HepG2 (cell line): ENCODE data around the gene HOXA5. TPM values are rescaled to one million over a fixed set of nuclear protein-coding genes. Genes with fewer than 3 reads are reported as not detected.
A peak's percentile ranks its signal among the peaks of the same experiment; 100 is the strongest.

Experiments used
- ATAC-seq: fragments of 200-7000 bp; cut with Tn5 transposase; 3 replicates; pipeline ENCODE4 v1.9.1; 2020; ENCODE audit warnings: mild to moderate bottlenecking, moderate library complexity
- BruUV-seq: library from RNA; stranded (reverse); fragments of 400-500 nt; replicated peaks from 2 replicates; lab custom pipeline; 2021; lab: Mats Ljungman, UMichigan
- CTCF ChIA-PET: fragments of 300-600 bp; formaldehyde crosslinking; extraction: SDS; loops from one replicate; lab custom pipeline; 2021; ENCODE audit warnings: low total read pairs, inconsistent platforms, low intra/inter-chr PET ratio; lab: Yijun Ruan, JAX
- POLR2A ChIA-PET: fragments of 350-600 bp; sonication (Branson Sonifier 250); formaldehyde crosslinking; loops from one replicate; lab custom pipeline; 2020; ENCODE audit warnings: antibody characterized with exemption, inconsistent platforms; lab: Yijun Ruan, JAX
- DNase-seq: peaks from one replicate; pipeline ENCODE4 v3.0.0-alpha.2; 2015; ENCODE audit warnings: low spot score
- FAIRE-seq: peaks from 3 replicates; lab custom pipeline; 2011; peaks lifted over from hg19 to GRCh38; lab: Jason Lieb, UNC
- H2AFZ ChIP-seq: one replicate; pipeline ENCODE4 v1.6.1; 2011; ENCODE audit warnings: low read length, inconsistent platforms
- H3K27ac ChIP-seq: fragments of 300-600 bp; 3 replicates; pipeline ENCODE4 v1.8.0; 2011; ENCODE audit warnings: mixed run types, mild to moderate bottlenecking, mixed read lengths, low read length, inconsistent platforms; ENCODE audit not compliant: insufficient read depth; ENCODE audit errors: extremely low read length
- H3K27me3 ChIP-seq, 2 experiments: fragments of 200-600 bp in 1 of 2; 2 replicates in 1 of 2; 3 replicates in 1 of 2; pipeline versions ENCODE4 v1.6.0 to v1.8.0; 2011; ENCODE audit warnings: low read length in 2 of 2, mild to moderate bottlenecking in 2 of 2, moderate library complexity in 2 of 2, inconsistent platforms in 1 of 2; ENCODE audit not compliant: insufficient read depth in 2 of 2, control insufficient read depth in 1 of 2
- H3K36me3 ChIP-seq, 2 experiments: fragments of 200-600 bp in 1 of 2; replicated peaks in 1 of 2; 2 replicates in 1 of 2; 3 replicates in 1 of 2; pipeline versions ENCODE4 v1.5.1 to v1.8.0; 2011; ENCODE audit warnings: low read length in 2 of 2, inconsistent platforms in 1 of 2; ENCODE audit not compliant: insufficient read depth in 2 of 2, control insufficient read depth in 1 of 2
- H3K4me1 ChIP-seq: 2 replicates; pipeline ENCODE4 v1.5.1; 2012; ENCODE audit warnings: low read length, inconsistent platforms; ENCODE audit not compliant: insufficient read depth
- H3K4me2 ChIP-seq: 2 replicates; pipeline ENCODE4 v1.6.0; 2011; ENCODE audit warnings: low read depth, low read length, inconsistent platforms
- H3K4me3 ChIP-seq, 3 experiments: fragments of 200-600 bp in 1 of 3; sonication (generic), shearing (Covaris generic) in 1 of 3; replicated peaks in 1 of 3; 2 replicates each; pipeline ENCODE4 v1.5.1; 2011 to 2016; ENCODE audit warnings: low read length in 3 of 3, inconsistent platforms in 2 of 3, low read depth in 2 of 3, mild to moderate bottlenecking in 2 of 3, control low read depth in 1 of 3, mixed read lengths in 1 of 3; ENCODE audit not compliant: insufficient read depth in 1 of 3
- H3K79me2 ChIP-seq: one replicate; pipeline ENCODE4 v1.6.1; 2011; ENCODE audit warnings: low read length, inconsistent platforms; ENCODE audit not compliant: insufficient read depth
- H3K9ac ChIP-seq: 2 replicates; pipeline ENCODE4 v1.6.0; 2011; ENCODE audit warnings: mild to moderate bottlenecking, low read depth, low read length, inconsistent platforms; ENCODE audit not compliant: insufficient read depth
- H3K9me3 ChIP-seq: 2 replicates; pipeline ENCODE4 v1.5.1; 2012; ENCODE audit warnings: mild to moderate bottlenecking, low read length
- H4K20me1 ChIP-seq: 2 replicates; pipeline ENCODE4 v1.6.0; 2011; ENCODE audit warnings: inconsistent platforms, mild to moderate bottlenecking, low read length, moderate library complexity; ENCODE audit not compliant: insufficient read depth
- CC2D1A ChIP-seq: sonication (generic); formaldehyde crosslinking; IDR thresholded peaks from 2 replicates; pipeline ENCODE4 v1.8.1; 2023; ENCODE audit warnings: mild to moderate bottlenecking, missing genetic modification reagents
- HNF4G ChIP-seq, 2 experiments: sonication (generic) in 1 of 2; formaldehyde crosslinking in 1 of 2; IDR thresholded peaks; 2 replicates each; pipeline versions ENCODE4 v1.4.0 to v1.6.1; 2011 to 2020; ENCODE audit warnings: borderline replicate concordance in 2 of 2, low read depth in 2 of 2, mild to moderate bottlenecking in 2 of 2, low read length in 1 of 2, missing genetic modification reagents in 1 of 2, moderate library complexity in 1 of 2
- HNRNPH1 ChIP-seq: fragments of 200-400 bp; formaldehyde crosslinking; optimal IDR thresholded peaks from 2 replicates; pipeline ENCODE3; 2017; ENCODE audit warnings: mild to moderate bottlenecking, low read depth, low read length
- HOXA3 ChIP-seq: sonication (generic); formaldehyde crosslinking; IDR thresholded peaks from 2 replicates; pipeline ENCODE4 v1.5.0; 2020; ENCODE audit warnings: missing genetic modification reagents
- KMT2A ChIP-seq: sonication (generic); formaldehyde crosslinking; IDR thresholded peaks from 2 replicates; pipeline ENCODE4 v1.4.0; 2020; ENCODE audit warnings: missing genetic modification reagents
- SSRP1 ChIP-seq: IDR thresholded peaks from 2 replicates; pipeline ENCODE4 v1.6.1; 2016; ENCODE audit warnings: control low read depth
- ZFX ChIP-seq: sonication (generic); formaldehyde crosslinking; IDR thresholded peaks from 2 replicates; pipeline ENCODE4 v1.4.0; 2020; ENCODE audit warnings: mild to moderate bottlenecking, low read depth, missing genetic modification reagents, moderate library complexity
- ZNF260 ChIP-seq: sonication (generic); formaldehyde crosslinking; IDR thresholded peaks from 2 replicates; pipeline ENCODE4 v1.4.0; 2020; ENCODE audit warnings: missing genetic modification reagents, low read depth, mild to moderate bottlenecking, borderline replicate concordance
- ZNF724P ChIP-seq: sonication (generic); formaldehyde crosslinking; IDR thresholded peaks from 2 replicates; pipeline ENCODE4 v1.8.0; 2022; ENCODE audit warnings: missing genetic modification reagents, borderline replicate concordance
- ZNF761 ChIP-seq: sonication (generic); formaldehyde crosslinking; conservative IDR thresholded peaks from 2 replicates; pipeline ENCODE4 v1.4.0; 2020; ENCODE audit warnings: mild to moderate bottlenecking, missing genetic modification reagents
- ZNF788 ChIP-seq: sonication (generic); formaldehyde crosslinking; IDR thresholded peaks from 2 replicates; pipeline ENCODE4 v1.5.0; 2020; ENCODE audit warnings: mild to moderate bottlenecking, missing genetic modification reagents, borderline replicate concordance
- WGBS: methylation state at CpG from one replicate; pipeline ENCODE4 v1.1.6; 2017; ENCODE audit warnings: low lambda C conversion rate; 5-methylcytosine and 5-hydroxymethylcytosine counted together
- in situ Hi-C: cut with HindIII; loops from 2 replicates; pipeline ENCODE4 v1.10.0; 2017; ENCODE audit warnings: low pct_unique_long_range_greater_than_20kb; ENCODE audit not compliant: extremely low pct_ligation_motif_present
- intact Hi-C: fragments of 100-400 bp; cut with micrococcal nuclease; formaldehyde crosslinking; loops from one replicate; pipeline ENCODE4 v1.10.0; 2022; ENCODE audit not compliant: unreplicated experiment
- polyA plus RNA-seq, 8 experiments: library from polyadenylated mRNA; depleted of rRNA in 3 of 8; stranded (reverse) in 7 of 8; unstranded in 1 of 8; fragments of >200 nt; fragmentation: Illumina TruSeq in 4 of 8; extraction: Trizol in 4 of 8; gene quantifications; 2 replicates each; pipeline versions ENCODE4 v1.2.1 to v1.2.3, GENCODE V29; 2011 to 2016; ENCODE audit warnings: low read depth in 4 of 8, missing spikeins in 1 of 8, mixed read lengths in 1 of 8; ENCODE audit not compliant: insufficient read depth in 1 of 8
- total RNA-seq, 5 experiments: library from RNA; depleted of rRNA; stranded (reverse); fragments of >200 nt; fragmentation: Illumina TruSeq; extraction: Trizol; gene quantifications; 2 replicates each; pipeline ENCODE4 v1.2.3, GENCODE V29; 2016; ENCODE audit warnings: low read depth in 1 of 5
- TF ChIP-seq, protein P1 (sequence below): sonication (generic); formaldehyde crosslinking; IDR thresholded peaks from 2 replicates; pipeline ENCODE4 v1.9.0; 2021; ENCODE audit warnings: mild to moderate bottlenecking, missing genetic modification reagents
- TF ChIP-seq, protein P2 (sequence below): sonication (generic); formaldehyde crosslinking; IDR thresholded peaks from 2 replicates; pipeline ENCODE4 v1.5.1; 2020; ENCODE audit warnings: missing genetic modification reagents, mild to moderate bottlenecking, borderline replicate concordance

The HOXA5 gene
- total and polyA plus RNA-seq, 2 of the 13 experiments (the other 11 are each of a cell fraction or from before 2014, with no cell fraction given) = 3.2 to 3.6 TPM

DNA sequence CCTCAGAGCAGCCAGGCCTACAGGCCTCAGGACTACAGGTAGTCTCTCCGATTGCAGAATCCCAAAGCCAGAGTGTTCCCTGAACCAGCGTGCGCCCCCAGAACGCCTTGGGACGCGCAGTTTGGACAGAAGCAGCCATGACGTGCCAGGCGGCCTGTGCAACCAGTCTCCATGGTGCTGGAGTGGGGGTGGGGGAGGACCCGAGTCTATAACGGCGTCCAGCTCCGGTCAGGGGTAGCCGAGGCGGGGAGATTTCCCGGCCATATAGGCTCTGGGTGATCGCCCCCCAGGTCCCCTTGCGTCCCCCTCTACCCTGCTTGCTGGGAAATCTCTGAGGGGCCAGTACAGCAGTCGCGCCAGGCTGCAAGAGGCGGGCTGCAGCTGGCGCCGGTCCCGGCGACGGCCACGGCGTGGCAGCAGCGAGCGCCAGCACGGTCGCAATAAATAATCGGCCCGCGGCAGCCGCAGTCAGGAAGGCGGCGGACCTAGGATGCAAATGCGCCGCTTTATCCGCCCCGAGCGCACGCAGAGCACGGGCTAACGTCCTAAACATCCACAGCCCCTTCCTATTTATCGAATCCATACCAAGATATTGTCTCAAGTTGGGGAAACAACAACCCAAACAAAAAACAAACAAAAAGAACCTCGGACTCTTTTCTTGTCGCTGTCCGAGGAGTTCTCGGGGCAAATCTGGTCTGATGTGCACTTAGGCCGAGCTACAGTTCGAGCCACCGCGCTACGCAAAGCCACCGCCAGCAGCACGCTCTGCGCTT is 7.3 kb upstream of the HOXA5 start:
- intact Hi-C loops = no loop called here
- WGBS = 17% methylated on average over 32 of the region's 58 CpGs
- H4K20me1 ChIP-seq = no peaks in the 10 kb centered on the region
- POLR2A ChIA-PET = interaction anchor here (1.2 to 1.9 kb wide), 7 partner anchors 9 to 286 kb away, joined by 3 to 10 read pairs (median 6); partner anchors contain the start of genes HOXA4 and SKAP2
- peak overlapping the region; percentile 76 for H3K9ac ChIP-seq
- H3K79me2 ChIP-seq = peaks cover 5% of the 10 kb centered on the region
- DNase-seq = peak; percentile 42
- ATAC-seq = peak; percentile 84
- no peaks in the 10 kb centered on the region for H3K9me3 ChIP-seq
- no TSS peak for BruUV-seq
- in situ Hi-C loops = loop anchor here (25.0 kb wide), 1 partner anchor 1063 kb away; no protein-coding TSS in a partner anchor
- H3K4me2 ChIP-seq = peak overlapping the region; percentile 88
- CTCF ChIA-PET = interaction anchor here (1.7 kb wide), 1 partner anchor 10 kb away, joined by 13 read pairs; no protein-coding TSS in a partner anchor
- peaks cover 47% of the 10 kb centered on the region for H3K4me1 ChIP-seq
- H3K27me3 ChIP-seq = peaks cover 6 to 46% of the 10 kb centered on the region in 2 experiments
- FAIRE-seq = no peak
- H2AFZ ChIP-seq = peak overlapping the region; percentile 89
- peak overlapping the region; percentile 80 to 88 (median 85) for H3K4me3 ChIP-seq
- peak overlapping the region; percentile 47 for H3K27ac ChIP-seq
- H3K36me3 ChIP-seq = no peaks in the 10 kb centered on the region
- TF ChIP-seq KMT2A (CRISPR knock-in tag) = 0 out of 2 replicates have a peak, but pooled peaks have one; percentile 40
- TF ChIP-seq ZNF788 (CRISPR knock-in tag) = peak; percentile 35
- no peak for TF ChIP-seq SSRP1
- TF ChIP-seq HOXA3 (CRISPR knock-in tag) = peak; percentile 62; the same call in 1 of the 2 replicates
- TF ChIP-seq HNRNPH1 = no peak
- TF ChIP-seq HNF4G (IDR thresholded peaks at IDR 0.05; ENCODE audit: borderline replicate concordance, low read depth, low read length) = no peak
- no peak for TF ChIP-seq HNF4G (CRISPR knock-in tag; IDR thresholded peaks at IDR 0.05; ENCODE audit: borderline replicate concordance, low read depth)
- TF ChIP-seq, protein P1, sequence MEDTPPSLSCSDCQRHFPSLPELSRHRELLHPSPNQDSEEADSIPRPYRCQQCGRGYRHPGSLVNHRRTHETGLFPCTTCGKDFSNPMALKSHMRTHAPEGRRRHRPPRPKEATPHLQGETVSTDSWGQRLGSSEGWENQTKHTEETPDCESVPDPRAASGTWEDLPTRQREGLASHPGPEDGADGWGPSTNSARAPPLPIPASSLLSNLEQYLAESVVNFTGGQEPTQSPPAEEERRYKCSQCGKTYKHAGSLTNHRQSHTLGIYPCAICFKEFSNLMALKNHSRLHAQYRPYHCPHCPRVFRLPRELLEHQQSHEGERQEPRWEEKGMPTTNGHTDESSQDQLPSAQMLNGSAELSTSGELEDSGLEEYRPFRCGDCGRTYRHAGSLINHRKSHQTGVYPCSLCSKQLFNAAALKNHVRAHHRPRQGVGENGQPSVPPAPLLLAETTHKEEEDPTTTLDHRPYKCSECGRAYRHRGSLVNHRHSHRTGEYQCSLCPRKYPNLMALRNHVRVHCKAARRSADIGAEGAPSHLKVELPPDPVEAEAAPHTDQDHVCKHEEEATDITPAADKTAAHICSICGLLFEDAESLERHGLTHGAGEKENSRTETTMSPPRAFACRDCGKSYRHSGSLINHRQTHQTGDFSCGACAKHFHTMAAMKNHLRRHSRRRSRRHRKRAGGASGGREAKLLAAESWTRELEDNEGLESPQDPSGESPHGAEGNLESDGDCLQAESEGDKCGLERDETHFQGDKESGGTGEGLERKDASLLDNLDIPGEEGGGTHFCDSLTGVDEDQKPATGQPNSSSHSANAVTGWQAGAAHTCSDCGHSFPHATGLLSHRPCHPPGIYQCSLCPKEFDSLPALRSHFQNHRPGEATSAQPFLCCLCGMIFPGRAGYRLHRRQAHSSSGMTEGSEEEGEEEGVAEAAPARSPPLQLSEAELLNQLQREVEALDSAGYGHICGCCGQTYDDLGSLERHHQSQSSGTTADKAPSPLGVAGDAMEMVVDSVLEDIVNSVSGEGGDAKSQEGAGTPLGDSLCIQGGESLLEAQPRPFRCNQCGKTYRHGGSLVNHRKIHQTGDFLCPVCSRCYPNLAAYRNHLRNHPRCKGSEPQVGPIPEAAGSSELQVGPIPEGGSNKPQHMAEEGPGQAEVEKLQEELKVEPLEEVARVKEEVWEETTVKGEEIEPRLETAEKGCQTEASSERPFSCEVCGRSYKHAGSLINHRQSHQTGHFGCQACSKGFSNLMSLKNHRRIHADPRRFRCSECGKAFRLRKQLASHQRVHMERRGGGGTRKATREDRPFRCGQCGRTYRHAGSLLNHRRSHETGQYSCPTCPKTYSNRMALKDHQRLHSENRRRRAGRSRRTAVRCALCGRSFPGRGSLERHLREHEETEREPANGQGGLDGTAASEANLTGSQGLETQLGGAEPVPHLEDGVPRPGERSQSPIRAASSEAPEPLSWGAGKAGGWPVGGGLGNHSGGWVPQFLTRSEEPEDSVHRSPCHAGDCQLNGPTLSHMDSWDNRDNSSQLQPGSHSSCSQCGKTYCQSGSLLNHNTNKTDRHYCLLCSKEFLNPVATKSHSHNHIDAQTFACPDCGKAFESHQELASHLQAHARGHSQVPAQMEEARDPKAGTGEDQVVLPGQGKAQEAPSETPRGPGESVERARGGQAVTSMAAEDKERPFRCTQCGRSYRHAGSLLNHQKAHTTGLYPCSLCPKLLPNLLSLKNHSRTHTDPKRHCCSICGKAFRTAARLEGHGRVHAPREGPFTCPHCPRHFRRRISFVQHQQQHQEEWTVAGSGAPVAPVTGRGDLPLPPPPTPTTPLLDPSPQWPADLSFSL = 0 out of 2 replicates have a peak, but pooled peaks have one; percentile 32
- TF ChIP-seq ZNF761 (CRISPR knock-in tag) = no peak
- no peak for TF ChIP-seq ZNF260 (CRISPR knock-in tag)
- peak; percentile 98 for TF ChIP-seq ZFX (CRISPR knock-in tag)
- TF ChIP-seq, protein P2, sequence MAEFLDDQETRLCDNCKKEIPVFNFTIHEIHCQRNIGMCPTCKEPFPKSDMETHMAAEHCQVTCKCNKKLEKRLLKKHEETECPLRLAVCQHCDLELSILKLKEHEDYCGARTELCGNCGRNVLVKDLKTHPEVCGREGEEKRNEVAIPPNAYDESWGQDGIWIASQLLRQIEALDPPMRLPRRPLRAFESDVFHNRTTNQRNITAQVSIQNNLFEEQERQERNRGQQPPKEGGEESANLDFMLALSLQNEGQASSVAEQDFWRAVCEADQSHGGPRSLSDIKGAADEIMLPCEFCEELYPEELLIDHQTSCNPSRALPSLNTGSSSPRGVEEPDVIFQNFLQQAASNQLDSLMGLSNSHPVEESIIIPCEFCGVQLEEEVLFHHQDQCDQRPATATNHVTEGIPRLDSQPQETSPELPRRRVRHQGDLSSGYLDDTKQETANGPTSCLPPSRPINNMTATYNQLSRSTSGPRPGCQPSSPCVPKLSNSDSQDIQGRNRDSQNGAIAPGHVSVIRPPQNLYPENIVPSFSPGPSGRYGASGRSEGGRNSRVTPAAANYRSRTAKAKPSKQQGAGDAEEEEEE (CRISPR knock-in tag) = no peak
- no peak for TF ChIP-seq CC2D1A (CRISPR knock-in tag)
- 0 out of 2 replicates have a peak, but pooled peaks have one; percentile 17 for TF ChIP-seq ZNF724P (CRISPR knock-in tag)
